OCI-LY3 (cell line): ENCODE measurements around the gene DNAJB8.

ENCODE experiments used
- H2AFZ ChIP-seq: fragments of 200-600, 300-600 bp; shearing (Covaris generic); 2 replicates; pipeline ENCODE4 v1.6.0; 2014; ENCODE audit warnings: antibody characterized with exemption, low read depth, low read length
- H3K27ac ChIP-seq: fragments of 200-600, 300-600 bp; sonication (generic); 2 replicates; pipeline ENCODE4 v1.5.1; 2014; ENCODE audit warnings: mild to moderate bottlenecking, low read length, moderate library complexity, mixed read lengths
- H3K27me3 ChIP-seq: fragments of 200-600, 300-600 bp; sonication (generic); 2 replicates; pipeline ENCODE4 v1.6.1; 2014; ENCODE audit warnings: low read depth, low read length, mixed read lengths
- H3K36me3 ChIP-seq: fragments of 200-600, 300-600 bp; sonication (generic); replicated peaks from 2 replicates; pipeline ENCODE3; 2014; ENCODE audit warnings: low read depth, low read length, mixed read lengths
- H3K4me1 ChIP-seq: fragments of 300-600, 200-600 bp; sonication (generic); 2 replicates; pipeline ENCODE4 v1.6.1; 2014; ENCODE audit warnings: low read length, mixed read lengths
- H3K4me2 ChIP-seq: fragments of 200-600, 300-600 bp; sonication (generic); 2 replicates; pipeline ENCODE4 v1.6.1; 2014; ENCODE audit warnings: low read length, mixed read lengths
- H3K4me3 ChIP-seq: fragments of 300-600, 200-600 bp; sonication (generic); 2 replicates; pipeline ENCODE4 v1.5.1; 2014; ENCODE audit warnings: antibody characterized with exemption, mild to moderate bottlenecking, low read length, moderate library complexity
- H3K79me2 ChIP-seq: fragments of 300-600, 200-600 bp; shearing (Covaris generic); 2 replicates; pipeline ENCODE4 v1.6.1; 2014; ENCODE audit warnings: mild to moderate bottlenecking, low read length, mixed read lengths
- H3K9ac ChIP-seq: fragments of 300-600, 200-600 bp; shearing (Covaris generic); 2 replicates; pipeline ENCODE4 v1.6.0; 2014; ENCODE audit warnings: mild to moderate bottlenecking, low read length, moderate library complexity
- H3K9me3 ChIP-seq: fragments of 200-600, 300-600 bp; shearing (Covaris generic); 2 replicates; pipeline ENCODE4 v1.6.1; 2014; ENCODE audit warnings: low read length, mixed read lengths; ENCODE audit not compliant: insufficient read depth
- H4K20me1 ChIP-seq: fragments of 200-600, 300-600 bp; sonication (generic); 2 replicates; pipeline ENCODE4 v1.6.1; 2016; ENCODE audit warnings: low read length, mixed read lengths; ENCODE audit not compliant: insufficient read depth
- EZH2phosphoT487 ChIP-seq: fragments of 200-600 bp; shearing (Covaris generic); IDR thresholded peaks from 2 replicates; pipeline ENCODE4 v1.6.1; 2018; ENCODE audit warnings: antibody characterized with exemption, mixed run types, low read depth
- TF ChIP-seq, protein P1 (sequence below): fragments of 200-600, 300-600 bp; sonication (generic); IDR thresholded peaks from 2 replicates; pipeline ENCODE4 v1.5.1; 2014; ENCODE audit warnings: antibody characterized with exemption, low read length, low read depth

DNAJB8 gene

DNA sequence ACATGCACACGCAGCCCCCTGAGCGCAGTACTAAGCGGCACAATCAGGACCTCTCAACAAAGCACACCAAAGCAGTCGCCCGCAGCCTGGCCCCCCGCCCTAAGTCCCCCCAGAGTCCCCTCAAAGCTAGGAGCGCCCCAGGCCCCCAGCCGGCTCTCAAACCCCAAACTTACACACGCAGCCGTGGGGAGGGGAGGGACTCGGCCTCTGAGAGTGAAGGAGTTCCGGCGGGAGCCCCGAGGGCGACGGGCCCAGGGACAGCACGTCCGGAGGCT is 20.8 kb upstream of the DNAJB8 start:
- H3K27ac ChIP-seq: no peak overlapping the region
- H3K4me1 ChIP-seq: no peaks in the 10 kb centered on the region
- no peak overlapping the region for H3K9ac ChIP-seq
- H3K36me3 ChIP-seq: no peaks in the 10 kb centered on the region
- H3K79me2 ChIP-seq: no peaks in the 10 kb centered on the region
- TF ChIP-seq, protein P1, sequence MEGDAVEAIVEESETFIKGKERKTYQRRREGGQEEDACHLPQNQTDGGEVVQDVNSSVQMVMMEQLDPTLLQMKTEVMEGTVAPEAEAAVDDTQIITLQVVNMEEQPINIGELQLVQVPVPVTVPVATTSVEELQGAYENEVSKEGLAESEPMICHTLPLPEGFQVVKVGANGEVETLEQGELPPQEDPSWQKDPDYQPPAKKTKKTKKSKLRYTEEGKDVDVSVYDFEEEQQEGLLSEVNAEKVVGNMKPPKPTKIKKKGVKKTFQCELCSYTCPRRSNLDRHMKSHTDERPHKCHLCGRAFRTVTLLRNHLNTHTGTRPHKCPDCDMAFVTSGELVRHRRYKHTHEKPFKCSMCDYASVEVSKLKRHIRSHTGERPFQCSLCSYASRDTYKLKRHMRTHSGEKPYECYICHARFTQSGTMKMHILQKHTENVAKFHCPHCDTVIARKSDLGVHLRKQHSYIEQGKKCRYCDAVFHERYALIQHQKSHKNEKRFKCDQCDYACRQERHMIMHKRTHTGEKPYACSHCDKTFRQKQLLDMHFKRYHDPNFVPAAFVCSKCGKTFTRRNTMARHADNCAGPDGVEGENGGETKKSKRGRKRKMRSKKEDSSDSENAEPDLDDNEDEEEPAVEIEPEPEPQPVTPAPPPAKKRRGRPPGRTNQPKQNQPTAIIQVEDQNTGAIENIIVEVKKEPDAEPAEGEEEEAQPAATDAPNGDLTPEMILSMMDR: no peak
- TF ChIP-seq EZH2phosphoT487: no peak
- H4K20me1 ChIP-seq: no peaks in the 10 kb centered on the region
- no peak overlapping the region for H3K4me3 ChIP-seq
- no peaks in the 10 kb centered on the region for H3K9me3 ChIP-seq
- peaks cover 19% of the 10 kb centered on the region for H3K27me3 ChIP-seq
- H3K4me2 ChIP-seq: no peak overlapping the region
- H2AFZ ChIP-seq: no peak overlapping the region

DNA sequence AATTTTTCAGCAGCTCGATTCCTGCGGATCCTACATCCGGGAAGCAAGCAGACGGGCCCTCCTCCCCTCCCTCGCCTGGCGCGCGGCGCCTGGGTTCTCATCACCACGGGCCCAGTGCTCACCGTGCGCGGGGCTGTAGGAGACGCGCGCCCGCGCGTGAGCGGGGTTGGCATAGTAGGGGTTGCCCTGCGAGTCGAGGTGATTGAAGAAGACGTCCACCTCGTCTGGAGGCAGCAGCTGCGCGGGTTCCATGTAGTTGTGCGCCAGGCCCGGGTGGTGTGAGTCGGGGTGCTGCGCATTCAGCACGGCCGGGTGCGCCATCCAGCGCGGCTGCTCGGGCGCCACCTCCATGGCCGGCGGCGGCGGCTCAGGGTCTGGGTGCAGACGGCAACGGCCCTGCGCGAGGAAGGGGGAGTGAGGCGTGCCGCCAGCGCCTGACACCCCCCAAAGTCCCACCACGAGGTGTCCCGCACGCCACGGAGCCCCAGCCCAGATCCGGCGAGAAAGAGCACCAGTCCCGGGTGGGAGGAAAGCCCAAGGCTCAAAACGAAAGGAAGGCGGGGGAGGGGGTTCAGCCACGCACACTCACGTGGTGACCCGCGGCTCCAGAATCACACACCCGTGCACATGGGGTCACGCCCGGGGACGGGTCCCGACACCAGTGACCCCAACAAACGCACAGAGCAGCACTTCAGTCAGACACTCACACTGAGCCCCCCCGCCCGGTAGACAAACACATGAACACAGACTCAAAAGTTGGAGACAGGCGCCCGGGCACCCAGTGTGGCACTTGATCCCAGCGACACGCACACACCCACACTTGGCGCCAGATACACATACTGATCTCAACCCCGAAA is 20.2 kb upstream of the DNAJB8 start:
- Histone ChIP-seq H4K20me1 (no peaks in the 10 kb centered on the region), H3K36me3 (no peaks in the 10 kb centered on the region), H3K79me2 (no peaks in the 10 kb centered on the region), H2AFZ (no peak overlapping the region), H3K4me3 (no peak overlapping the region), H3K4me2 (no peak overlapping the region), H3K27me3 (peaks cover 24% of the 10 kb centered on the region), H3K9me3 (no peaks in the 10 kb centered on the region), H3K27ac (no peak overlapping the region), H3K4me1 (no peaks in the 10 kb centered on the region), H3K9ac (no peak overlapping the region)
- TF ChIP-seq EZH2phosphoT487: no peak
- TF ChIP-seq, protein P1: no peak

DNA sequence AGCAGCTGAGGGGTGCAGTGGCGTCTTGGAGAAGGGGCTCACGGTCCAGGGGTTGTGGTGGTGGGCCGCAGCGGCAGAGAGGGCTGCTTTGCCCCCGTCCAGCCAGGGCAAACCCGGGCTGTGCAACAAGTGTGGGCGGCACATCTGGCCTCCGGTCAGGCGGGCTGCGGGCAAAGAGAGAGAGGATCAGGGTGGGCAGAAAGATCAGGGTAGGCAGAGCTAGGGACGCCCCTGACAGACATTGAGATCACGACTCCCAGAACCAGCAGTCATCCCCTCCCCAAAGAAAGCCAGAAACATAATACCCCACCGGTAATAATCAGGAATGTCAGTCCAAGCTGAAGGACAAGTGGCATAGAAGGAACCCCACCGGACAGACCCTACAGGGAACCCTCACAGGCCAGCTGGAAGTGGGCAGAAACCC is 19.5 kb upstream of the DNAJB8 start:
- no peaks in the 10 kb centered on the region for H4K20me1 ChIP-seq
- no peaks in the 10 kb centered on the region for H3K79me2 ChIP-seq
- no peak overlapping the region for H3K4me2 ChIP-seq
- peaks cover 24% of the 10 kb centered on the region for H3K27me3 ChIP-seq
- H3K27ac ChIP-seq: no peak overlapping the region
- H3K36me3 ChIP-seq: no peaks in the 10 kb centered on the region
- no peak overlapping the region for H2AFZ ChIP-seq
- no peak overlapping the region for H3K4me3 ChIP-seq
- no peak overlapping the region for H3K9ac ChIP-seq
- TF ChIP-seq, protein P1: no peak
- TF ChIP-seq EZH2phosphoT487: no peak
- H3K4me1 ChIP-seq: no peaks in the 10 kb centered on the region
- H3K9me3 ChIP-seq: no peaks in the 10 kb centered on the region

DNA sequence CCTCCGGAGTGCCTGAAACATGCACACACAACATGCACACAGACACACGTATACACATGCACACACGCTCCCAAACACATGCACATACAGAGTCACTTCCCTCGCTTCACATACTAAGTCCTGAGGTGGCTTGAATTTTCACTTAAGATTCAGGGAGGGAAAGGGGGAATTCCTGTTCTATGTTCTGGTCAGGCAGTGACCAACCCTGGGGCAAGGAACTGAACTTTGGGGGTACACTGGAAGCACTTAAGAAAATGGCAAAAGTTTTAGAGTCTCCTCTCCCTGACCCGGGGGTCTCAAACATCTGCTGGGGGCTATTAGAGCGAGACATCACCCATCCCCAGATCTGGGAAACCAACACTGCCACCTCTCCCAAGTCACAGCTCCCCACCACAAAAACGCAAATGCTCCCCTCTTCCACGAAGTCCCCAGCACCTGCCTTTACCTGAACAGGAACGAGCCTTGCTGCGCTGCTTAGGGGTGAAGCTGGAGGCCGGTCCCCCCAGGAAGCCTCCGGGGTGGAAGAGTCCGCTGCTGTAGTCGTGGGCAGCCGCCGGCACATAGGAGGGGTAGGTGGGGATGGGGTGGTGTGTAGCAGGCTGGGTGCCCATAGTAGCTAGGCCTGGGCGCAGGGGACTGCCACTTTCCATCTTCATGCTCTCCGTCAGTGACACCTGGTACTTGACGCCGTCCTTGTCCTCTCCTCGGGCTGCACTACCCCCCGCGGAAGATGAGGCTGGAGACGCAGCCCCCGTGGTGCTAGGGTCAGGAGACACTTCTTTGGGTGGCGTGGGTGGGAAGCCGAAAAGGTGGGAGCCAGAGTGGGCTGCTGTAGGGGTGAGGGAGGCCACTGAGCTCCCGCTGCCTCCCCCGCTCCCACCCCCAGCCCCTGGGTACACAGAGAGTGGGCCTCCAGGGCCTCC is 18.9 kb upstream of the DNAJB8 start:
- Histone ChIP-seq H4K20me1 (no peaks in the 10 kb centered on the region), H3K27ac (no peak overlapping the region), H3K9ac (no peak overlapping the region), H3K36me3 (no peaks in the 10 kb centered on the region), H3K79me2 (no peaks in the 10 kb centered on the region), H3K4me1 (no peaks in the 10 kb centered on the region), H3K9me3 (no peaks in the 10 kb centered on the region), H3K4me3 (no peak overlapping the region), H2AFZ (no peak overlapping the region), H3K4me2 (no peak overlapping the region), H3K27me3 (peaks cover 24% of the 10 kb centered on the region)
- no peak for TF ChIP-seq EZH2phosphoT487
- TF ChIP-seq, protein P1: no peak
